Epithelial cell of esophagus (primary cell): ENCODE data around the gene MED14.
"Not testable (repeated sequence)": the region's sequence is repeated elsewhere in the genome, so short reads cannot be mapped to it uniquely, and the experiment has no call there.

Source experiments
- DNase-seq: peaks from one replicate; pipeline ENCODE4 v3.0.0; 2010; ENCODE audit warnings: low read depth
- H3K4me3 ChIP-seq: 2 replicates; pipeline ENCODE4 v1.5.1; 2011; ENCODE audit warnings: mild to moderate bottlenecking, low read length, control low read depth
- TF ChIP-seq, protein P1 (sequence below): IDR thresholded peaks from 2 replicates; pipeline ENCODE4 v1.5.1; 2011; ENCODE audit warnings: low read depth, mild to moderate bottlenecking, low read length, control low read depth, inconsistent platforms; ENCODE audit not compliant: insufficient read depth; ENCODE audit errors: missing control alignments

The MED14 gene

DNA sequence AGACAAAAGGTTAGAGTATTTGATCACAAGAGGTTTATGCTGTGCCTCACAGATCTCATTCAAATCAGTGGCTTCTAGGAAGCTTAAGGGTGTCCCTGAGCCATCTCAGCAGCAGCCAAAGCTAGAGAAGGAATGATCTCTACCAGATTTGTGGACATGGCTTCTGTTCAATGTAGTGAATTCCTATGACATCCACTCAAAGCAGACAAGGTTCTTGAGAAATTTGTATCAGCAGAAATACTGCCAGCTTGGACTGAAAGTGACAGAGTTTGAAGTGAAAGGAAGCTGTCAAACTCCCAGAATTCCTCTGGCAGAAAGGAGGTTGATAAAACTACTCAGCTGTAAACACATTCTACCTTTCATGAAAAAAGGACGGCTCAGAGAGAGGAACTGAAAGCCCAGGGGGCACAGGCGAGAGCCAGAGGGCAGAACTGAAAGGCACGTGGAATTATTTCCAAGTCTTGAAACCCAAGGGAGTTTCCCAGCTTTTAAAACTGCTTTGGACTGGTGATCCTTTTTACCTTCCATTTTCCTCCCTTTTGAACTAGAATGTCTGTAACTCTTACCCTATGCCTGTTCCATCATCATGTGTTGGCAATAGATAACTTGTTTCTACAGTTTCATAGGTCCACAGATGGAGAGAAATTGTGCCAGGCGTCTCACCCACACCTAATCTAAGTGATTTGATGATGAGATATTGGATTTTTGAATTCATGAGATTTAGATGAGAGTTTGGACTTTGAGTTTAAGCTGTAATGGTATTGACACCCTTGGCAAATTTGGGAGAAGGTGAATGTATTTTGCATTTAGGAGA lies 14.5 kb upstream of the MED14 start:
- no peak overlapping the region for H3K4me3 ChIP-seq
- no peak for DNase-seq
- TF ChIP-seq, protein P1, sequence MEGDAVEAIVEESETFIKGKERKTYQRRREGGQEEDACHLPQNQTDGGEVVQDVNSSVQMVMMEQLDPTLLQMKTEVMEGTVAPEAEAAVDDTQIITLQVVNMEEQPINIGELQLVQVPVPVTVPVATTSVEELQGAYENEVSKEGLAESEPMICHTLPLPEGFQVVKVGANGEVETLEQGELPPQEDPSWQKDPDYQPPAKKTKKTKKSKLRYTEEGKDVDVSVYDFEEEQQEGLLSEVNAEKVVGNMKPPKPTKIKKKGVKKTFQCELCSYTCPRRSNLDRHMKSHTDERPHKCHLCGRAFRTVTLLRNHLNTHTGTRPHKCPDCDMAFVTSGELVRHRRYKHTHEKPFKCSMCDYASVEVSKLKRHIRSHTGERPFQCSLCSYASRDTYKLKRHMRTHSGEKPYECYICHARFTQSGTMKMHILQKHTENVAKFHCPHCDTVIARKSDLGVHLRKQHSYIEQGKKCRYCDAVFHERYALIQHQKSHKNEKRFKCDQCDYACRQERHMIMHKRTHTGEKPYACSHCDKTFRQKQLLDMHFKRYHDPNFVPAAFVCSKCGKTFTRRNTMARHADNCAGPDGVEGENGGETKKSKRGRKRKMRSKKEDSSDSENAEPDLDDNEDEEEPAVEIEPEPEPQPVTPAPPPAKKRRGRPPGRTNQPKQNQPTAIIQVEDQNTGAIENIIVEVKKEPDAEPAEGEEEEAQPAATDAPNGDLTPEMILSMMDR = no peak

DNA sequence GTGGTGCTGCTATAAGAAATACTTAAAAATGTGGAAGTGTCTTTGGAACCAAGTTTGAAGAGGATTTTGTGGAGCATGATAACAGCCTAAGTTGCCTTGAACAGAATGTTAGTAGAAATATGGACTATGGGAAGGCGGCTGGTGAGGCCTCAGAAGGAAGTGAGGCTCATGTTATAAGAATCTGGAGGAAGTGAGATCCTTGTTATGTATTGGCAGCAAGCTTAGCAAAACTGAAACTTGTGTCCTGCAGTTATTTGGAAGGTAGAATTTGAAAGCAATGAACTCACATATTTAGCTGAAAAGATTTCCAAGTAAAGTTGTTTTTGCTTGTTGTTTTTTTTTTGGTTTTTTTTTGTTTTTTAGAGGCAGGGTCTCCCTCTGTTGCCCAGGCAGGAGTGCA lies 13.6 kb upstream of the MED14 start:
- TF ChIP-seq, protein P1 = no peak
- H3K4me3 ChIP-seq = no peak overlapping the region
- no peak for DNase-seq

DNA sequence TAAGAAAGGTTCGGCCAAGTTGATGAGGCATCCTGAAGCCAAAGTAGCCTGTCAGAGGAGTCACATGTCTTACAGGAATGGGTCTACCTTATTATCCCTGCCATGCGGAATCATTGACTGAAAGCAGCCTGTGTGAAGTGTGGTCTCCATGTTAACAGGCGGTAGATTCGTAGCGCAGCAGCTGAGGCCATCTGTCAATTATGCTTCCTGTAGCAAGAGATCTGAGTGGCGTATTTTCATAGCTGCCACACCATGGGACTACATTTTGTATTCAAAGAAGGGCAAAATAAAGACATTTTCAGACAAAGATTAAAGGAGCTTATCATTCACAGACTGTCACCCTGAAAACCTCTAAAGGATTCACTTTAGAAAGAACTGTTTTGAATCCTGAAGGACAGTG lies 11.2 kb upstream of the MED14 start:
- no peak overlapping the region for H3K4me3 ChIP-seq
- TF ChIP-seq, protein P1 = no peak
- DNase-seq = no peak

DNA sequence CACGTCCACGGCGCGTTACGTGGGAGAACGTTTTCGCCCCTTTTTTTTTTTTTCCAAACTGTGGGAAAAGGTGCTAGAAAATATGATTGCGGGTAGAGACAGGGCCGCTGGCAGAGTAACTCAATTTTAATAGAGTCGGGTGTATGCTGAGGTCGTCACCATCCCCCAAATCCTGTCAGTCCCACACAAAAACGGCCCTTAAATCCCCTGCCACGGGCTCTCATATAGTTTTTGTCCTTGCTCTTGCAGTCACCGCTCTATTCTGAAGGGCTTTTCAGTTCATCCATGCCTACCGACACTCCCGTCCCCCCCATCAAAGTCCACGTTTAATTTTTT lies 796 bp upstream of the MED14 start:
- no peak for DNase-seq
- TF ChIP-seq, protein P1 = no peak
- H3K4me3 ChIP-seq = peak overlapping the region; percentile 67

DNA sequence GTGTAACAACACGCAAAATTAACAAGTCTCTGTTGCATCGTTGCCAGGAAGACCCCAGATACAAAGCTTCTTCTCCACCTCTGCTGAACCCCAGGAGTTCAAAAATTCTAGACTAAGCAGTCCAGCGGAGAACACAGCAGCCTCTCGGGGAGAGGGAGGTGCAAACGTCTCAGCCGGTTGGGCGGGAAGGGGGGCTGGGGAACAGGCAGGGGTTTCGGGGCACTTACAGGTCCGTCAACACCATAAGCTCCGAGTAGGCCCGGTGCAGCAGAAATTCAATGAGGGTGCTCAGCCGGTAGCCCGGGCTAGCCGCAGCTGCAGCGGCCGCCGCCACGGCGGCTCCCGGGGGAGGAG lies 394 bp downstream of the MED14 start:
- DNase-seq = peak; percentile 9
- TF ChIP-seq, protein P1 = no peak
- peak overlapping the region; percentile 67 for H3K4me3 ChIP-seq

DNA sequence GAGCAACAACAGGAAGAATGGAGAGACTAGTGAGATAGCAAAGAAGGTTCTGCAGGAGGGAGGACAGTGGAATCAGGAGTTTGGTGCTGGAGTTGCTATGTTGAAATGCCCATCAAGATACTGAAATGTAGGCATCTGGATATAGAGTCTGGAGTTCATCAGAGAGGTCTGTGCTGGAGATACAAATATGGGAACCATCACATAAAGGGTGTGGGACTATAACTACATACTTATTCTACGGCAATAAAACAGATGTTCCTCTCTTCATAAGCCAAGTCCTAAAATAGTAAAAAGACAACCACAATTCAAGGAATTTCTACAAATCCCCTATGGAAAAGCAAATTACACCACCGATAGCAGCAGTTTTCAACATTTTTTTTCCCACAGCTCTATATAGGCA lies 1.6 kb downstream of the MED14 start:
- TF ChIP-seq, protein P1 = no peak
- no peak overlapping the region for H3K4me3 ChIP-seq
- DNase-seq = no peak

DNA sequence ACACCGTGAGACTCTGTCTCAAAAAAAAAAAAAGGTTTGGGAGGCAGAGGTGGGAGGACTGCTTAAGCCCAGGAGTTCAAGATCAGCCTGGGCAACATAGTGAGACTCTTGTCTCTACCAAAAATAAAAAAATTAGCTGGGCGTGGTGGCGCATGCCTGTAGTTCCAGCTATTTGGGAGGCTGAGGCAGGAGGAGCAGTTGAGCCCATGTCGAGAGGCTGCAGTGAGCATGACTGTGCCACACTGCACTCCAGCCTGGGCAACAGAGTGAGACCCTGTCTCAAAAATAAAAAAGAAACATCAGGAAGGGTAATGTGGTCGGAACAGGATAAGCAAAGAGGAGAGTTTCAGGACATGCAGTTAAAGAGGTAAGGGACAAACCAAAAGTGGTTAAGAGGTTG lies 2.8 kb downstream of the MED14 start:
- not testable (repeated sequence) for H3K4me3 ChIP-seq, DNase-seq
